NCI-H2107 (cell line): ENCODE results near the gene VWA3B.
A peak's percentile ranks its signal among the peaks of the same experiment; 100 is the strongest.

Experiments used
- DNase-seq: peaks from one replicate; lab custom pipeline; 2025; lab: John Stamatoyannopoulos, UW

VWA3B gene

GRCh38 chr2:98334439-98335078, 247.6 kb downstream of the VWA3B start:
- peak; percentile 82 for DNase-seq

DNA sequence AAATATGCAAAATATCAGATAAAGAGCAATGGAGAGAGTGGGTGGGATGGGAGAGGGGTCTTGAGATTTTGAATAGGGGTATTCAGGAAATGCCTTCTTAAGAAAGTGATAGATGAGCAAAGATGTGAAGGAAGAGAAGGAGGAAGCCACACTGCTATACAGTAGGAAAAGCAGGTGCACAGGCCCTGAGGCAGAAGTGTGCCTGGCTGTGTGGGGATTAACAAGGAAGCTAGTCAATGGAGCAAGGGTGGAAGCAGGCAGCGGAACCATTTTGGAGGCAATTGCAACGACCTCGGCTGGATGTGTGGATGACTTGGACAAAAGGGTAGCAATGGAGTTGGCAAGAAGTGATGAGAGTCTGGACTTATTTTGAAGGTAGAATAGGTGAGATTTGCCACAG, 248.3 kb downstream of the VWA3B start:
- DNase-seq, result no peak

GRCh38 chr2:98341241-98341640, 254.3 kb downstream of the VWA3B start:
- DNase-seq, result no peak

DNA sequence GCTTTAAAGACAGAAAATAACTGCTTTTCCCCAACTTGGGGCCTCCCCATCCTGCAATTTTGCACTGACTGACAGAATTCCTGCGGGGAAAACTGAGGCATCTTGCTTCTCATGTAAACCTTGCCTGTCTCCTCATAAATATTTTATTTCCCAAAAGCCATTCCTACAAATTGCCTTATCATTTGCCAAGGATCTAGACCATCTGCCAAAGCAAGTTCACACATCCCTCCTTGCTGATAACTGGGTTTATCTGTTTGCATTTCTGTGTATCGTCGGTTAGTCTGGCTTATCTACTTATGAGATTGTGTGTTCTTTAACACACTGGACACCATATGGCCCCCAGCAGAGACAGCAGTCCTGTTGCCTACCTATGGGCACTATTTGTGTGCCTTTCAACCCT, 256.3 kb downstream of the VWA3B start:
- DNase-seq, result no peak

- no peak for DNase-seq
These were observed 259.6 kb downstream of the VWA3B start, which contains the start of gene CNGA3 for GRCh38 chr2:98346311-98347236. TSS of gene CNGA3 (plus strand) at chr2:98346456. CDS start at chr2:98369976, 23,520 bp downstream.

DNA sequence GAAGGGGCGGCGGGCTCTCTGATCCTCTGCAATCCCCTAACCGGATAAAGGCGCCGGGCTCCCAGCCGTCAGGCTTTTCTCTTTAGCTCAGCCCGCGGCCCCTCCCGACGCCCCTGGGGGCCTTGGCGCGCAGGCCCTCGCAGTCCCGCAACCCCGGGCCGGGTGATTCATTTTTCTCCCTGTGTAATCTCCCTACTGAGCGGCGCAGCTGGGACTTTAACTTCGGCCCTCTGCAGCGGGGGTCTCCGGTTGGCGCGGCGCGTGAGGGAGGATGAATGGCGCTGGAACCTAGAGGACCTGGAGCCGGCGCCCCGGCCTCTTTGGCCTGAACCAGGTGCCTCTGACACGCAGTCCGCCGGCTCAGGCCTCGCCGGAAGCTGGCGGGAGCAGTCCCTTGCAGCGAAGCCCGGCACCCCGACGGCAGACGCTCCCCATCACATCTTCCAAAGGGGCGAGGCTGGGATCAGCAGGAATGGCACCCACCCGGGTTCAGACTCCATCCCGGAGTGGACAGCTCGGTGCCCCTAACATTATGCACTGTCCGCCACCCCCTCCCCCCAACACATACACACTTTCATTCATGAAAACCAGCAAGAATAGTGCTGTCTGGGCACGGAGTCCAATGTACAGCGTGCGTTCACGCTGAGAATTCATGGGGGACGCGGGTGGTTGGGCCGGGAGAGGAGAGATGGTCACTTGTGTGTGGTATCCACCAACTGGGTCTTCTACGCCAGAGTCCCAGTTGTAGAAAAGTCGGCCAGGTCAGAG, 260.5 kb downstream of the VWA3B start:
- no peak for DNase-seq

- no peak for DNase-seq
These were observed 261.1 kb downstream of the VWA3B start for GRCh38 chr2:98348066-98348561.

DNA sequence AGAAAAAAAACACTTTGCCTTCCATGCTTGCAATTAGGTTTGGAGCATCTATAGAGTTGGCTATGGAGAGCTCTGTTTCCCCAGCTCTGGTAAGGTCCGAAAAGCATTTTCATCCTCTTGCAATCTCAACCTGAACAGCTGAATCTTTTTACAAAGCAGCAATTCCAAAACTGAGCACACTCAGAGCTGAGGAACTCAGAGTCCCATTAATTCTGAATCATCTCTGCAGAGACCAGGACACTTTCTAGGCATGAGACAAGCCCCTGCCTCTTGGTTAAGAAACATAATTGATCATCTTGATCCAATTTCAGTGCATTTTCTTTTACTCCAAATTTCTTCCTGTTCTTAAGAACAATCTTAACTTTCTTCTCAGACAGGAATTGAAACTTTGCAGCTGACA, 263.4 kb downstream of the VWA3B start:
- no peak for DNase-seq

- DNase-seq, result no peak
These were observed 268.9 kb downstream of the VWA3B start for GRCh38 chr2:98355881-98356280.

GRCh38 chr2:98356729-98357128, 269.8 kb downstream of the VWA3B start:
- no peak for DNase-seq

DNA sequence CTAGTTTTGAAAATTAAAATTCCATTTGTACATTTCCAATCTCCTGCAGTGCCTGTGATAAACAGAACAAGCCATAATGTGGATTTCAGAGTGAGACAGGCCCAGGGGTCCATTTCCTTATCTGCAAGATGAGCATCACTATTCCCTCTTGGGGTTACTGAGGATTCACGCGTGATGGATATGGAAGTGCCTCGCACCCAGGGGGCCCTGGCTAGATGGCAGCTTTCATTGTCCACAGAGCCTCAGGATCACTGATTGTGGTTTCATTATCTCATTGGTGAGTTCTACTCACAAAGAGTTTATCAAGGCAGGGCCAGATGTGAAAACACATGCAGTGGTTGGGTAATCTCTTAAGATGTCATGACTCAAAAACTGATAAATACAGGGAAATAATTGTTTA, 270.9 kb downstream of the VWA3B start:
- no peak for DNase-seq

- no peak for DNase-seq
These were observed 273.0 kb downstream of the VWA3B start for GRCh38 chr2:98359986-98360385.
